NB4 (cell line): ENCODE data around the gene TNKS2.

Source experiments
- DNase-seq: peaks from one replicate; pipeline ENCODE4 v3.0.0; 2010; ENCODE audit warnings: low read depth
- H3K4me3 ChIP-seq: one replicate; pipeline ENCODE4 v1.5.1; 2011; ENCODE audit warnings: mild to moderate bottlenecking, low read depth, low read length, moderate library complexity
- MYC ChIP-seq: IDR thresholded peaks from 2 replicates; pipeline ENCODE4 v1.6.1; 2011; ENCODE audit warnings: low read depth, low read length
- POLR2A ChIP-seq: IDR thresholded peaks from 2 replicates; pipeline ENCODE4 v1.6.1; 2011; ENCODE audit warnings: mild to moderate bottlenecking; ENCODE audit not compliant: insufficient read length; ENCODE audit errors: extremely low read depth
- TF ChIP-seq, protein P1 (sequence below): IDR thresholded peaks from one replicate; pipeline ENCODE4 v1.5.1; 2012; ENCODE audit warnings: low read depth, low read length
- TF ChIP-seq, protein P2 (sequence below): IDR thresholded peaks from 2 replicates; pipeline ENCODE4 v1.6.1; 2011; ENCODE audit warnings: low read depth, low read length

The TNKS2 gene

DNA sequence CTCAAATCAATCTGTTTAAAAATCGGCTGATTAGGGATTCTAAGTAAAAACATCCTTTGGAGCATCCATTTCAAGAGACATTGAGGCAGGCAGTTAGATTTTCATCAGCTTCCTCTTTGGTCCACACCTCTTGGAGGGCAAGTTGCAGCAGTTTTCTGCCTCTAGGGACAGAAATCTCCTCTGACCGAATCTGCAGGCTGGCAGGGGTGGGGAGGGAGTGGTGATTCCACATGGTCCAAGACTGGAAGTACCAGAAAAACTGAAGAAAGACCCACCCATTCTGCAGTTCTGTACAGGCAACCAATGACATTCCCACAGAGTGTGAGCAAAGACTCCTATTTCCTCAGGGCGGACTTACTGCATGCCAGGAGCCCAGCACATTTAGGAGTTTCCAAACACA lies 82.1 kb downstream of the TNKS2 start:
- no peak overlapping the region for H3K4me3 ChIP-seq
- TF ChIP-seq, protein P1, sequence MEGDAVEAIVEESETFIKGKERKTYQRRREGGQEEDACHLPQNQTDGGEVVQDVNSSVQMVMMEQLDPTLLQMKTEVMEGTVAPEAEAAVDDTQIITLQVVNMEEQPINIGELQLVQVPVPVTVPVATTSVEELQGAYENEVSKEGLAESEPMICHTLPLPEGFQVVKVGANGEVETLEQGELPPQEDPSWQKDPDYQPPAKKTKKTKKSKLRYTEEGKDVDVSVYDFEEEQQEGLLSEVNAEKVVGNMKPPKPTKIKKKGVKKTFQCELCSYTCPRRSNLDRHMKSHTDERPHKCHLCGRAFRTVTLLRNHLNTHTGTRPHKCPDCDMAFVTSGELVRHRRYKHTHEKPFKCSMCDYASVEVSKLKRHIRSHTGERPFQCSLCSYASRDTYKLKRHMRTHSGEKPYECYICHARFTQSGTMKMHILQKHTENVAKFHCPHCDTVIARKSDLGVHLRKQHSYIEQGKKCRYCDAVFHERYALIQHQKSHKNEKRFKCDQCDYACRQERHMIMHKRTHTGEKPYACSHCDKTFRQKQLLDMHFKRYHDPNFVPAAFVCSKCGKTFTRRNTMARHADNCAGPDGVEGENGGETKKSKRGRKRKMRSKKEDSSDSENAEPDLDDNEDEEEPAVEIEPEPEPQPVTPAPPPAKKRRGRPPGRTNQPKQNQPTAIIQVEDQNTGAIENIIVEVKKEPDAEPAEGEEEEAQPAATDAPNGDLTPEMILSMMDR: no peak
- TF ChIP-seq POLR2A (no peak), MYC (0 out of 2 replicates have a peak, but pooled peaks have one; percentile 11)
- TF ChIP-seq, protein P2, sequence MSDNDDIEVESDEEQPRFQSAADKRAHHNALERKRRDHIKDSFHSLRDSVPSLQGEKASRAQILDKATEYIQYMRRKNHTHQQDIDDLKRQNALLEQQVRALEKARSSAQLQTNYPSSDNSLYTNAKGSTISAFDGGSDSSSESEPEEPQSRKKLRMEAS: no peak
- DNase-seq: peak; percentile 41

DNA sequence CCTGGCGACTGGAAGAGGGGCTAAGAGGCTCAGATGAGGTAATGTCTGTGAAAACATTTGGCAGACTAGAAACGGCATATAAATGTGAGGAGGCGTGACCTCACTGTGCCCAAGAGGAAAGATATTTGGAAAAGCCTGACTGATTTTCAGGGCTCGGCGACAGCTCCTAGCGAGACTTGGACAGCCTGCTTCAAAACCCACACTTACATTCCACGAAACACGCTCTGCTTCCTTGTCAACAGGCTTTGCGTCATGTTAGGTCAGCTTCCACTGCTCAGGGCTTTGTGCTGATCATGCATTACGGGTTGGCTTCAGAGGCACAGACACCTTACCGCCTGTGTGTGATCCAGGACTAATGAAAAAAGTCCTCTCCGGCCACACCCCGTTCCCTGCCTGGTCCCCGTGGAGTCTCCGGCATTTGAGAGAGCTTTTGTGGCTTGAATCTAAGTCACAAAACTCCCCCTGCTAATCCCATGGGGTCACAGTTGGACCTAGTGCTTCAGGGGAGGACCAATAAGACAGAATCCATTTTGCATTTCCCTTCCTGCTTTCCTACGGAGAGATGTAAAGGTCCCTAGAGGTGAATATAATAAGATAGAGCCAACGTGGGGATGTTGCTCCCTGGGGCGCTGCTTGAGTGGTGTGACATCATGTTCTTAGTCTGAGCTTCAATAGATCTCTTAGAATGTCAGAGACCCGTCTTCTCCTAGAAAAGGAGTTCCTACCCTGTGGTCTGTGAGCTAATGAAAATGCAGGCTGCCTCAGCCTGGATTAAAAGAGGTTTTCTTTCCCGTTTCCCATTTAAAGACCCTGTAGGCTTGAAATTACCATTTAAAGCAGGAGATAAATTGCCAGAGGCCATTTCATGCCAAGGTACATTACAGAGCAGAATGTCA lies 85.6 kb downstream of the TNKS2 start:
- no peak for DNase-seq
- no peak overlapping the region for H3K4me3 ChIP-seq
- TF ChIP-seq, protein P2: no peak
- TF ChIP-seq, protein P1: no peak
- TF ChIP-seq MYC (no peak), POLR2A (no peak)

DNA sequence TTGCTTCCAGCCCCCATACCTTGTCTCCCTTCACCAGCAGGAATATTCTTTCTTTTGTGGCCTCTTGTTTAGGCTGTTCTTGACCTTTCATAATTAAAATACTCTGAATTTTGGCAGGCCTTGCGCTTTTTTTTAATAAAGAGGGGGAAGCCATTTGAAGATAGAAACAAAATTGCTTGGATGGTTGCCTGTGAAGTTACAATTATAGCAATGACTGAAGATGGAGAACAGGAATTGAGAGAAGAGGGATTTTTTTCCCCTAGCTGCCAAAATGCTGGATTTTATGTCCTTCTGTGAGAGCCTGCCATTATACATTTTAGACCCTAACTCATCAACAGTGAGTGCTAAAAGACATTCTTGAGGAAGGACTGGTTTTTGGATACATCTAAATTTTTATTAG lies 86.3 kb downstream of the TNKS2 start:
- TF ChIP-seq MYC (no peak), POLR2A (no peak)
- TF ChIP-seq, protein P1: no peak
- TF ChIP-seq, protein P2: no peak
- no peak overlapping the region for H3K4me3 ChIP-seq
- DNase-seq: no peak

DNA sequence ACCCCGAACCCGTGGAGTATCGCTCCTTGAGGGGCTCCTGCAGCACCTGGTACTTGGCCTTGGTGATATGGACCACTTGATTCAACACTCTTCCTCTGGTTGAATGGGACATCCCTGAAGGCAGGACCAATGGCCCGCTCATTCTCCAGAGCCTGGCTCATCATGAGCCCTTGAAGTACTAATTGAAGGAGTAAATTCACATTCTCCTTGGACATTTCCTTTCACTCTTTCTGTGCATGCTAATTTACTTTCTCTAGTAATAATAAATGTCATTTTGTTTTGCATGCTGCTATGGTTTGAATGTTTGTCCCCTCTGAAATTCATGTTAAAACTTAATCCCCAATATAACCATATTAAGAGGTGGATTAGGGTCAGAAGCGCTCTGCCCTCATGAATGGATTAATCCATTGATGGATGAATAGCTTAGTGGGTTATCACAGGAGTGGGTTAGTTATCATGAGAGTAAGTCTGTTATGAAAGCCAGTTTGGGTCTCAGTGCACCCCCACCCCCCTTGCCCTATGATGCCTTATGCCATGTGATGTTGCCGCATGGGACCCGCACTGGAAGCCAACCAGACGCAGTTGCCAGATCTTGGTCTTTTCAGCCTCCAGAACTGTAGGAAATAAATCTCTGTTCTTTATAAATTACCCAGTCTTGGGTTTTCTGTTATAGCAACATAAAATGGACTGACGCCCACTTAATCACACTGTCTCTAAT lies 87.3 kb downstream of the TNKS2 start:
- TF ChIP-seq, protein P1: no peak
- TF ChIP-seq MYC (no peak), POLR2A (no peak)
- TF ChIP-seq, protein P2: no peak
- no peak for DNase-seq
- H3K4me3 ChIP-seq: no peak overlapping the region

DNA sequence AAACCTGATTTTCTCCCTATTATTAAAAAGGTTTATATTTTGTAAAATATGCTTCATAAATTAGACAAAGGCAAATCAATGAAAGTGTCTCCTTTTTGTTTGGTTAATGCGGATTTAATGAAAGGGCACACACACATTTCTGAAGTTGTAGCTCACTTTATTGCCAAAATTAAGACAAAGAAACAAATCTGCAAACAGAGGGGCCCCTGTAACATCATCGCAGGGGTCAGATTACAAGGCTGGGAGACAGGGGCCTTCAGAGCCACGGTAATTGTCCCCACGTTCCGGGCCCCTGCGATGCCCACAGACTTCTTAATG lies 88.7 kb downstream of the TNKS2 start:
- DNase-seq: no peak
- TF ChIP-seq, protein P2: no peak
- TF ChIP-seq, protein P1: no peak
- TF ChIP-seq MYC: no peak
- no peak for TF ChIP-seq POLR2A
- peak overlapping the region; percentile 50 for H3K4me3 ChIP-seq
